Activated CD8-positive, alpha-beta memory T cell treated with anti-CD3 and anti-CD28 coated beads for 4 hours (primary cell): ENCODE data around the gene U2SURP.
"Not testable (repeated sequence)": the region's sequence is repeated elsewhere in the genome, so short reads cannot be mapped to it uniquely, and the experiment has no call there.

Experiments used
- DNase-seq, 2 donors: peaks; one replicate each; pipeline ENCODE4 v3.0.0-alpha.2; 2020; ENCODE audit warnings: low read depth in 2 of 2

The U2SURP gene

GRCh38 chr3:142976621-142977398 is 24.6 kb upstream of the U2SURP start:
- DNase-seq, result no peak

- DNase-seq, result no peak
These were observed 24.0 kb upstream of the U2SURP start for GRCh38 chr3:142977399-142977728.

- DNase-seq, result no peak
These were observed 20.3 kb upstream of the U2SURP start for GRCh38 chr3:142981108-142981507.

GRCh38 chr3:142982038-142982773 is 19.2 kb upstream of the U2SURP start:
- DNase-seq, result no peak

- no peak for DNase-seq
These were observed 18.1 kb upstream of the U2SURP start for GRCh38 chr3:142983318-142983717.

- no peak for DNase-seq
These were observed 17.1 kb upstream of the U2SURP start for GRCh38 chr3:142984255-142984654.

- no peak for DNase-seq
These were observed 14.2 kb upstream of the U2SURP start for GRCh38 chr3:142987080-142987700.

- no peak for DNase-seq
These were observed 13.7 kb upstream of the U2SURP start for GRCh38 chr3:142987707-142988106.

GRCh38 chr3:142988221-142988620 is 13.1 kb upstream of the U2SURP start:
- not testable (repeated sequence) for DNase-seq

- not testable (repeated sequence) for DNase-seq
These were observed 12.5 kb upstream of the U2SURP start for GRCh38 chr3:142988826-142989225.

- no peak for DNase-seq
These were observed 10.6 kb upstream of the U2SURP start for GRCh38 chr3:142990721-142991120.

GRCh38 chr3:142992323-142992722 is 9.0 kb upstream of the U2SURP start:
- no peak for DNase-seq

GRCh38 chr3:142993958-142994442 is 7.4 kb upstream of the U2SURP start:
- peak in 1 of 2 donors; percentile 19 for DNase-seq

- DNase-seq, result no peak
These were observed 4.0 kb upstream of the U2SURP start for GRCh38 chr3:142997330-142997729.

GRCh38 chr3:142998439-142998838 is 2.9 kb upstream of the U2SURP start:
- no peak for DNase-seq

- no peak for DNase-seq
These were observed 1.5 kb upstream of the U2SURP start for GRCh38 chr3:142999881-143000280.

- no peak for DNase-seq
These were observed 842 bp upstream of the U2SURP start for GRCh38 chr3:143000528-143000927.

GRCh38 chr3:143001034-143001368 is 369 bp upstream of the U2SURP start:
- DNase-seq, result no peak

- DNase-seq, result no peak
These were observed 828 bp downstream of the U2SURP start for GRCh38 chr3:143002083-143002712.

GRCh38 chr3:143002727-143003126 is 1.4 kb downstream of the U2SURP start:
- DNase-seq, result no peak

- no peak for DNase-seq
These were observed 3.5 kb downstream of the U2SURP start for GRCh38 chr3:143004823-143005222.

- DNase-seq, result no peak
These were observed 8.7 kb downstream of the U2SURP start for GRCh38 chr3:143010024-143010423.
